ENCODE data around the gene CCL23. TPM values are rescaled to one million over a fixed set of nuclear protein-coding genes. Genes with fewer than 3 reads are reported as not detected.

CCL23 gene
- total RNA-seq, 1 donor from 2014 or later: not detected

- peaks cover 5% of the 10 kb centered on the region for H3K4me1 ChIP-seq
Observed at GRCh38 chr17:36004594-36005108, 13.1 kb downstream of the CCL23 start.

GRCh38 chr17:36002631-36003030 lies 15.1 kb downstream of the CCL23 start:
- TF ChIP-seq CTCF (IDR thresholded peaks at IDR 0.05; ENCODE audit: borderline replicate concordance): no peak
- H3K4me3 ChIP-seq: no peak overlapping the region
- peaks cover 23% of the 10 kb centered on the region for H3K27me3 ChIP-seq (ENCODE audit: low read depth)
- no peaks in the 10 kb centered on the region for H3K36me3 ChIP-seq
- no peak overlapping the region for H3K27ac ChIP-seq (replicated peaks)
- peaks cover 5% of the 10 kb centered on the region for H3K4me1 ChIP-seq
- H3K9me3 ChIP-seq (replicated peaks): no peaks in the 10 kb centered on the region
- DNase-seq: no peak
- intact Hi-C loops (cut with micrococcal nuclease): no loop called here

More at GRCh38 chr17:36004594-36005108, 13.1 kb downstream of the CCL23 start:
- H3K27ac ChIP-seq (replicated peaks): no peak overlapping the region
- DNase-seq: no peak
- H3K36me3 ChIP-seq: no peaks in the 10 kb centered on the region
- no peak overlapping the region for H3K4me3 ChIP-seq
- H3K27me3 ChIP-seq (ENCODE audit: low read depth): peaks cover 13% of the 10 kb centered on the region
- peaks cover 15% of the 10 kb centered on the region for H3K9me3 ChIP-seq (replicated peaks)
- TF ChIP-seq CTCF (IDR thresholded peaks at IDR 0.05; ENCODE audit: borderline replicate concordance): no peak
- intact Hi-C loops (cut with micrococcal nuclease): no loop called here

GRCh38 chr17:36001862-36002603 lies 15.7 kb downstream of the CCL23 start:
- intact Hi-C loops (cut with micrococcal nuclease): no loop called here
- H3K36me3 ChIP-seq: no peaks in the 10 kb centered on the region
- H3K4me3 ChIP-seq: no peak overlapping the region
- H3K27me3 ChIP-seq (ENCODE audit: low read depth): peaks cover 23% of the 10 kb centered on the region
- no peak overlapping the region for H3K27ac ChIP-seq (replicated peaks)
- H3K4me1 ChIP-seq: peaks cover 5% of the 10 kb centered on the region
- no peak for DNase-seq
- H3K9me3 ChIP-seq (replicated peaks): no peaks in the 10 kb centered on the region
- TF ChIP-seq CTCF (IDR thresholded peaks at IDR 0.05; ENCODE audit: borderline replicate concordance): no peak

GRCh38 chr17:36001110-36001771 lies 16.5 kb downstream of the CCL23 start, which contains the start of gene CCL15:
TSS of gene CCL15 (minus strand) at chr17:36001553. CDS start at chr17:36001492, 61 bp downstream.
- intact Hi-C loops (cut with micrococcal nuclease): no loop called here
- H3K9me3 ChIP-seq (replicated peaks): no peaks in the 10 kb centered on the region
- H3K27ac ChIP-seq (replicated peaks): no peak within 1 kb of the TSS
- no peak within 1 kb of the TSS for H3K4me3 ChIP-seq
- no peaks in the 10 kb centered on the region for H3K36me3 ChIP-seq
- peaks cover 5% of the 10 kb centered on the region for H3K4me1 ChIP-seq
- no peak for DNase-seq
- TF ChIP-seq CTCF (IDR thresholded peaks at IDR 0.05; ENCODE audit: borderline replicate concordance): no peak
- peaks cover 16% of the 10 kb centered on the region for H3K27me3 ChIP-seq (ENCODE audit: low read depth)

GRCh38 chr17:36000732-36001109 lies 17.1 kb downstream of the CCL23 start:
- no peak for DNase-seq
- TF ChIP-seq CTCF (IDR thresholded peaks at IDR 0.05; ENCODE audit: borderline replicate concordance): no peak
- no peak overlapping the region for H3K27ac ChIP-seq (replicated peaks)
- no peaks in the 10 kb centered on the region for H3K36me3 ChIP-seq
- H3K4me3 ChIP-seq: no peak overlapping the region
- H3K27me3 ChIP-seq (ENCODE audit: low read depth): peaks cover 11% of the 10 kb centered on the region
- H3K4me1 ChIP-seq: peaks cover 5% of the 10 kb centered on the region
- intact Hi-C loops (cut with micrococcal nuclease): no loop called here
- H3K9me3 ChIP-seq (replicated peaks): no peaks in the 10 kb centered on the region

Measured in left ventricle myocardium inferior (tissue), 1 donor.